ENCODE results near the gene LY6G5C. TPM values are rescaled to one million over a fixed set of nuclear protein-coding genes. Genes with fewer than 3 reads are reported as not detected.
A peak's percentile ranks its signal among the peaks of the same experiment; 100 is the strongest.

Gene LY6G5C
- total and polyA plus RNA-seq, 9 of the 15 experiments (the other 6 are each of a cell fraction or from before 2014, with no cell fraction given) = 0.10 to 0.67 (median 0.46) TPM; not detected in 4

DNA sequence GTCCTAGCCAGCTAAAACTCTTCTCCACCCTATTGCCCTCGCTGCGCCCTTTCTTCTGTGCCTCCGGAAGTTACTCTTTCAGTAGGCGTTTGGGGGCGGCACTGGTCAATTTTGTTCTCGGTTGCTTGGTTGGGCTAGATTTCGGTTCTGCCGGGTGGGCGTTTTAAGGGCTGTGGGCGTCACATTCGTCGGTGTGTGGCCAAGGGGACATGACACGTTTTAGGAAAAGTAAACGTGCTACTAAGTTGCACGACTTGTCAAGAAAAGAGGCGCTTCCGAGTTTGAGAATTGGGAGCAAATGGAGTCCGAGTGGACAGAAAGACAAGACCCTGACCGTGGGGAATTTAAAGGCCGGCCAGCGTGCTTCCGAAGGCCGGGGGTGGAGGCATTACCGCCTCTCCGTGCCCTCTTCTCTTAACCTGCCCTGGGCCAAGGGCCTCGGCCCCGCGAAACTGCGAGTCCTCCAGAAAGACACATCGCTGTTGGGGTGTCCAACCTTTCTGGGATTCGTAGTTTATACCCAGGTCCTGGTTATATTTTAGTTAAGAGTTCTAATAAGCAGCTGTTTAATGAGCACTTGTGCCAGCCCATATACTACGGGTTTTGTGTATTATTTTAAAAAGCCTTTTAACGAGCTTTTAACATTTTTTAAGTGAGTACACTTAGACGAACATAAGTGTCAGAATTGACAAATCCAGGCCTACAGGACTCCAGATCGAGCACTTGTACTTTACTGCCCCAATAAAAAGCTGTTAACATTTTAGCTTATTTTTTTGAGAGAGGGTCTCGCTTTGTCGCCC, 27.7 kb downstream of the LY6G5C start (continued):
- TF ChIP-seq, protein P1, sequence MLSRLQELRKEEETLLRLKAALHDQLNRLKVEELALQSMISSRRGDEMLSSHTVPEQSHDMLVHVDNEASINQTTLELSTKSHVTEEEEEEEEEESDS (CRISPR knock-in tag; IDR thresholded peaks at IDR 0.05) = no peak
- peak; percentile 96 for TF ChIP-seq HLTF (IDR thresholded peaks at IDR 0.05)
- TF ChIP-seq, protein P2, sequence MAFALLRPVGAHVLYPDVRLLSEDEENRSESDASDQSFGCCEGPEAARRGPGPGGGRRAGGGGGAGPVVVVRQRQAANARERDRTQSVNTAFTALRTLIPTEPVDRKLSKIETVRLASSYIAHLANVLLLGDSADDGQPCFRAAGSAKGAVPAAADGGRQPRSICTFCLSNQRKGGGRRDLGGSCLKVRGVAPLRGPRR (CRISPR knock-in tag; IDR thresholded peaks at IDR 0.05) = no peak; the same call in 1 of the 2 replicates
- peak in 1 of 3 experiments; percentile 71 for TF ChIP-seq YY1 (IDR thresholded peaks at IDR 0.05; ENCODE audit: borderline replicate concordance in 1 of 3, control insufficient read depth in 1 of 3, extremely low read depth in 1 of 3, insufficient read depth in 3 of 3, insufficient read length in 1 of 3, insufficient replicate concordance in 2 of 3, low read depth in 1 of 3, low read length in 2 of 3)
- no peak for TF ChIP-seq ATF7 (IDR thresholded peaks at IDR 0.05)
- no peak for TF ChIP-seq ZNF717 (CRISPR knock-in tag; IDR thresholded peaks at IDR 0.05)
- no peak for TF ChIP-seq SRSF9 (IDR thresholded peaks at IDR 0.05; ENCODE audit: borderline replicate concordance, low read depth, low read length)
- no peak for TF ChIP-seq RUNX1 (IDR thresholded peaks at IDR 0.05; ENCODE audit: low read depth)
- TF ChIP-seq RBM25 (IDR thresholded peaks at IDR 0.05; ENCODE audit: low read depth, low read length, severe bottlenecking) = no peak
- TF ChIP-seq MAFG (tag; conservative IDR thresholded peaks at IDR 0.05) = no peak
- TF ChIP-seq SAP30 (IDR thresholded peaks at IDR 0.05; ENCODE audit: borderline replicate concordance, insufficient read depth, low read depth, low read length, poor library complexity, severe bottlenecking) = peak; percentile 81
- no peak for TF ChIP-seq TGIF2 (CRISPR knock-in tag; IDR thresholded peaks at IDR 0.05)
- TF ChIP-seq TOE1 (IDR thresholded peaks at IDR 0.05; ENCODE audit: borderline replicate concordance) = no peak
- TF ChIP-seq TOE1 (CRISPR knock-in tag; IDR thresholded peaks at IDR 0.05; ENCODE audit: borderline replicate concordance, low read depth) = peak; percentile 93; the same call in 1 of the 2 replicates
- no peak for TF ChIP-seq SP2 (IDR thresholded peaks at IDR 0.05; ENCODE audit: extremely low read depth, low read depth, low read length, poor library complexity, severe bottlenecking)
- TF ChIP-seq, protein P3, sequence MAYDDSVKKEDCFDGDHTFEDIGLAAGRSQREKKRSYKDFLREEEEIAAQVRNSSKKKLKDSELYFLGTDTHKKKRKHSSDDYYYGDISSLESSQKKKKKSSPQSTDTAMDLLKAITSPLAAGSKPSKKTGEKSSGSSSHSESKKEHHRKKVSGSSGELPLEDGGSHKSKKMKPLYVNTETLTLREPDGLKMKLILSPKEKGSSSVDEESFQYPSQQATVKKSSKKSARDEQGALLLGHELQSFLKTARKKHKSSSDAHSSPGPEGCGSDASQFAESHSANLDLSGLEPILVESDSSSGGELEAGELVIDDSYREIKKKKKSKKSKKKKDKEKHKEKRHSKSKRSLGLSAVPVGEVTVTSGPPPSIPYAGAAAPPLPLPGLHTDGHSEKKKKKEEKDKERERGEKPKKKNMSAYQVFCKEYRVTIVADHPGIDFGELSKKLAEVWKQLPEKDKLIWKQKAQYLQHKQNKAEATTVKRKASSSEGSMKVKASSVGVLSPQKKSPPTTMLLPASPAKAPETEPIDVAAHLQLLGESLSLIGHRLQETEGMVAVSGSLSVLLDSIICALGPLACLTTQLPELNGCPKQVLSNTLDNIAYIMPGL (CRISPR knock-in tag; IDR thresholded peaks at IDR 0.05) = no peak
- no peak for TF ChIP-seq ZNF282 (CRISPR knock-in tag; IDR thresholded peaks at IDR 0.05)
- no peak for TF ChIP-seq NFE2L1 (tag; IDR thresholded peaks at IDR 0.05; ENCODE audit: borderline replicate concordance, low read depth)
- TF ChIP-seq GABPA (tag; conservative IDR thresholded peaks at IDR 0.05; ENCODE audit: low read depth) = no peak
- no peak for TF ChIP-seq BMI1 (IDR thresholded peaks at IDR 0.05; ENCODE audit: low read length)
- 0 out of 2 replicates have a peak, but pooled peaks have one; percentile 49 for TF ChIP-seq KLF16 (IDR thresholded peaks at IDR 0.05)
- no peak for TF ChIP-seq ZSCAN32 (CRISPR knock-in tag; IDR thresholded peaks at IDR 0.05)
- no peak for TF ChIP-seq ETV6 (IDR thresholded peaks at IDR 0.05; ENCODE audit: borderline replicate concordance in 1 of 2, low read depth in 2 of 2, low read length in 1 of 2)
- TF ChIP-seq ETV6 (CRISPR knock-in tag; IDR thresholded peaks at IDR 0.05; ENCODE audit: borderline replicate concordance) = no peak
- TF ChIP-seq ZNF212 (CRISPR knock-in tag; IDR thresholded peaks at IDR 0.05) = no peak
- TF ChIP-seq ZNF766 (CRISPR knock-in tag; conservative IDR thresholded peaks at IDR 0.05) = no peak
- TF ChIP-seq ZNF263 (CRISPR knock-in tag; IDR thresholded peaks at IDR 0.05; ENCODE audit: borderline replicate concordance) = no peak; the same call in 1 of the 2 replicates
